Common myeloid progenitor, CD34-positive (primary cell): ENCODE results near the gene CD160. TPM values are rescaled to one million over a fixed set of nuclear protein-coding genes. Genes with fewer than 3 reads are reported as not detected.
"Not testable (repeated sequence)": the region's sequence is repeated elsewhere in the genome, so short reads cannot be mapped to it uniquely, and the experiment has no call there.

ENCODE experiments used
- CTCF ChIA-PET: fragments of 350-600 bp; sonication (Branson Sonifier 250); formaldehyde crosslinking; loops from one replicate; lab custom pipeline; 2021; ENCODE audit warnings: antibody characterized with exemption; lab: Charles Lee
- POLR2A ChIA-PET: fragments of 350-600 bp; sonication (Branson Sonifier 250); formaldehyde crosslinking; loops from one replicate; lab custom pipeline; 2021; ENCODE audit warnings: antibody characterized with exemption; lab: Charles Lee
- DNase-seq, 3 donors: peaks; one replicate each; pipeline versions ENCODE4 v3.0.0 to v3.0.0-alpha.2; 2013
- H3K27ac ChIP-seq, 2 experiments: 1 replicate in 1 of 2; 2 replicates in 1 of 2; pipeline ENCODE4 v1.7.0; 2013; ENCODE audit warnings: inconsistent platforms in 2 of 2, low read length in 2 of 2, mild to moderate bottlenecking in 2 of 2, low read depth in 1 of 2, moderate library complexity in 1 of 2; ENCODE audit not compliant: severe bottlenecking in 2 of 2, insufficient read depth in 1 of 2, poor library complexity in 1 of 2
- H3K27me3 ChIP-seq, 5 experiments: replicated peaks in 2 of 5; 1 replicate in 3 of 5; 2 replicates in 2 of 5; pipeline versions ENCODE4 v1.6.1 to v1.7.0; 2013; ENCODE audit warnings: low read length in 4 of 5, mild to moderate bottlenecking in 2 of 5, moderate library complexity in 2 of 5, inconsistent platforms in 1 of 5; ENCODE audit not compliant: insufficient read depth in 5 of 5, control insufficient read depth in 4 of 5
- H3K36me3 ChIP-seq, 4 experiments: 1 replicate in 2 of 4; 2 replicates in 2 of 4; pipeline versions ENCODE4 v1.6.1 to v1.7.0; 2013; ENCODE audit warnings: low read length in 3 of 4, control low read depth in 1 of 4, mild to moderate bottlenecking in 1 of 4; ENCODE audit not compliant: control insufficient read depth in 4 of 4, insufficient read depth in 4 of 4
- H3K4me1 ChIP-seq, 4 experiments: 1 replicate in 3 of 4; 2 replicates in 1 of 4; pipeline versions ENCODE4 v1.6.1 to v1.7.1; 2013; ENCODE audit warnings: low read length in 3 of 4, mild to moderate bottlenecking in 3 of 4, control low read depth in 1 of 4, inconsistent platforms in 1 of 4, moderate library complexity in 1 of 4; ENCODE audit not compliant: control insufficient read depth in 4 of 4, insufficient read depth in 4 of 4; ENCODE audit errors: control extremely low read depth in 1 of 4
- H3K4me3 ChIP-seq, 7 experiments: 1 replicate in 4 of 7; 2 replicates in 3 of 7; pipeline versions ENCODE4 v1.5.1 to v1.7.0; 2013; ENCODE audit warnings: mild to moderate bottlenecking in 7 of 7, low read length in 6 of 7, moderate library complexity in 6 of 7, inconsistent platforms in 2 of 7, low read depth in 2 of 7, control low read depth in 1 of 7; ENCODE audit not compliant: insufficient read depth in 4 of 7, control insufficient read depth in 1 of 7; ENCODE audit errors: extremely low read depth in 1 of 7
- H3K9me3 ChIP-seq, 5 experiments: 1 replicate in 4 of 5; 2 replicates in 1 of 5; pipeline versions ENCODE4 v1.6.1 to v1.7.1; 2013; ENCODE audit warnings: low read length in 4 of 5, mild to moderate bottlenecking in 2 of 5, inconsistent platforms in 1 of 5, low read depth in 1 of 5, moderate library complexity in 1 of 5; ENCODE audit not compliant: control insufficient read depth in 4 of 5, insufficient read depth in 2 of 5; ENCODE audit errors: control extremely low read depth in 1 of 5
- WGBS: methylation state at CpG from one replicate; pipeline ENCODE4 v1.1.5; 2013; ENCODE audit not compliant: insufficient coverage; 5-methylcytosine and 5-hydroxymethylcytosine counted together
- polyA plus RNA-seq: library from polyadenylated mRNA; unstranded; fragments of 120-200 nt; gene quantifications from one replicate; pipeline ENCODE4 v1.2.1, GENCODE V29; 2013

Gene CD160, protein sequence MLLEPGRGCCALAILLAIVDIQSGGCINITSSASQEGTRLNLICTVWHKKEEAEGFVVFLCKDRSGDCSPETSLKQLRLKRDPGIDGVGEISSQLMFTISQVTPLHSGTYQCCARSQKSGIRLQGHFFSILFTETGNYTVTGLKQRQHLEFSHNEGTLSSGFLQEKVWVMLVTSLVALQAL
- polyA plus RNA-seq, result 1.1 TPM

DNA sequence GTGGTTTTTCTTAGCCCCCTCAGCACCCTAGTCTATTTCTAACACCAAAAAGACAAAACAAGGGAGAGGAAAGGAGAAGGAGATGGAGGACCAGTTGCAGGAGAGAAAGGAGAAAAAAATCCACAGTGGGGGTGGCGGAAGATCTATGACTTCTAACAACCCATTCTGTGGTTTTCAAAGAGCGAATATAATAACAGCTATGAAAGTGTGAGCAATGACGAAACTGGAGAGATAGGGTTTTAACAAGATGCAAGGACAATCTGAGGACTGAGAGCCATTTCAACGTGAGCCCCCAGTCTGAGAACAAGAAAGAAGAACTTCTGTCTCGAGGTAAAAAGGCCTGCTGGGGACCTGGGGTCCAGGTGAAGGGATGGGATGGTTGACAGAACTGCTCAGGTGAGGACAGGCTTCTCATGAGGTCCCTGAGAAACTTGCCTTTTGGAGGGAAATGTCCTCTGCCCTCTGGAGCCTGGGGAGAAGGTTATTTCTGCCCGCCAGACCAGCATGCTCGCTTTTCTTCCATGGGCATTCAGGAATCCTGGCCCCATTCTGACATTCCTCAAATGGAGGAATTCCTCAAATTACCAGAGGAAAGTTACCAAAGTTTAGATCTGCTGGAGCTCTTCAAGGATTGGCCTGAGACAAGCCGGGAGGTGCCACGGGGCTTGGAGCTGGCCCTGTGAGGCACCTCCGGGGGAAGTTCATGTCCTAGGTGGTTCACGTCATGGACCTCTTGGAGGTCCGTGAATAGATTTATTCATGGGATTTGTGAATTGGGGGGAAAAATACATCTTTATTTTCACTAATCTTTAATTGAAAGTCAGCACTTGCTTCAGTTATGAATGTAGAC is at the start of gene CD160:
CD160 (plus strand) TSS at position 270 of the 850 bp plus-strand sequence. CDS start 8,829 bp downstream, outside the sequence.
- no peak within 1 kb of the TSS for H3K27ac ChIP-seq
- DNase-seq, result no peak
- H3K9me3 ChIP-seq, result no peaks in the 10 kb centered on the region
- POLR2A ChIA-PET, result no interaction called here
- peaks cover 0 to 9% (median 9%) of the 10 kb centered on the region in 4 experiments for H3K4me1 ChIP-seq
- no peak within 1 kb of the TSS for H3K4me3 ChIP-seq
- CTCF ChIA-PET, result interaction anchor here (0.9 to 1.7 kb wide), 6 partner anchors 7 to 117 kb away, joined by 3 to 7 read pairs (median 4); no protein-coding TSS in a partner anchor
- no peaks in the 10 kb centered on the region for H3K36me3 ChIP-seq
- WGBS, result 94% methylated on average over 9 of the region's 12 CpGs
- H3K27me3 ChIP-seq, result peaks cover 0 to 24% (median 7%) of the 10 kb centered on the region in 5 experiments

DNA sequence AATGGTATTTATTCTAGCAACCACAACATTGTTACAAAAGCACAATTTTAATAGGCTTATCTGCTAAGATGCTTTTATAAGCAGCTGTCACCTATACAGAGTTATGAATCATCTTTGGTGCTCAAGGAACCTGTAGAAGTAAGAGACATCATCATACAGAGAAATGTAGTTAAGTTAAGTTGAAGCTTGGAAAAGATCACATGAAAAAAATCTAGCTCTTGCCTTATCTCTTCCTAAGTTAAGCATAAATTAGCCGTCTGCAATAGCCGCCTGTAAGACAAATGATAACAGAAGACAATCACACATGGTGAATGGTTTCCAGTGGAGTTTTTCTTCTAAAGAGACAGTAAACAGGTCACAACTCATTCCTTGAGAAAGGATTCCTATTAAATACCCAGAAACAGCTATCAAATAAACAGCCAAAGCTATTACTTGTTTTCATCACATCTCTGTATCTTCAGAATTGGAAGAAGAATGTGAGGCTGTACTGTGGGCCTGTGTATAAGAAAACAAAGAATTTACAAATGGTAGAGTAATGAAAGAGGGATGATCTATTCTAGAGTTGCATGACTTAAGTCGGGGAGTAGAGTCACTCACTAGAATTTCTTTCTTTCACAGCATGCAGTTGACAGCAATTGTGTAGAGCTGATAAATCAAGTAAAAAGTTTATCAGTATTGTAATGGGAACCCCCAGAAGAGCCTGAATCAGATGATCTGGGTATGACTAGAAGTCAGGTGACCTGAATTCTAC is 48.1 kb upstream of the CD160 start:
- CTCF ChIA-PET, result not testable (repeated sequence)
- WGBS, result no CpG with 5 or more reads among the region's 3 CpGs

DNA sequence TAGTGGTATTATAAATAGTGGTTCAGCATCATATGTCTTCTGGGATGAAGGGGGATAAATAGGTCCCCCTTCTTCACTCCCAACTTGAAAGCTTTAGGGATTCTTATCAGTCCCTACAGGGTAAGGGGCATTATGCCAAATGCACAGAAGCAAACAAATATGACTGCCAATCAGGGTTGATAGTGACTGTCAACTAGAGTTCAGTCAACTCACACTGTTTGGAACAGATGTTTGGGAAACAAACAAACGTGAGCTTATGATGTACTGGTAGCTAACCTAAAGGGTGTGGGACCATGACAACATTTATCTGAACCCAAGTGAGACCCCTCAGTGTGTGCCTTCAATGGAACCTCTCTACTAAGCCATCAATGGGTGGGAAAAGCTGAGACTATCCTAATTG is 46.1 kb upstream of the CD160 start:
- CTCF ChIA-PET, H3K36me3 ChIP-seq, H3K4me1 ChIP-seq, H3K4me3 ChIP-seq, H3K27me3 ChIP-seq, H3K9me3 ChIP-seq, H3K27ac ChIP-seq, DNase-seq, POLR2A ChIA-PET: not testable (repeated sequence)
- no CpG with 5 or more reads among the region's 1 CpG for WGBS

More for the DNA sequence above, 48.1 kb upstream of the CD160 start:
- H3K27me3 ChIP-seq, H3K4me3 ChIP-seq, POLR2A ChIA-PET, H3K9me3 ChIP-seq, H3K4me1 ChIP-seq, H3K36me3 ChIP-seq, H3K27ac ChIP-seq, DNase-seq: not testable (repeated sequence)

DNA sequence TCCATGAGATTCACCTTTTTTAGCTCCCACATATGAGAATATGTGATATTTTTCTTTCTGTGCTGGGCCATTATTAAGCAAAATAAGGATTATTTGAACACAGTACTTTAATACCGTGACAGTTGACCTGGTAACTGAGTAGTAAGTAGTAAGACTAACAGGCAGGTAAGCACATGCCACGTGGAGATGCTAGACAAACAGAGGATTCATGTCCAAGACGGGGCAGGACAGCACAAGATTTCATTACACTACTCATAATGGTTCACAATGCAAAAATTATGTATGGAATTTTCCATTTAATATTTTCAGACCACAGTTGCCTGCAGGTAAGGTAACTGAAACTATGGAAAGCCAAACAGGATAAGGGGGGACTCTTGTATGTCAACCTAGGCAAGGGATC is 34.4 kb upstream of the CD160 start:
- CTCF ChIA-PET, POLR2A ChIA-PET, H3K27ac ChIP-seq, DNase-seq, H3K4me3 ChIP-seq, H3K4me1 ChIP-seq, H3K27me3 ChIP-seq, H3K9me3 ChIP-seq, H3K36me3 ChIP-seq: not testable (repeated sequence)
- no CpG with 5 or more reads among the region's 3 CpGs for WGBS

DNA sequence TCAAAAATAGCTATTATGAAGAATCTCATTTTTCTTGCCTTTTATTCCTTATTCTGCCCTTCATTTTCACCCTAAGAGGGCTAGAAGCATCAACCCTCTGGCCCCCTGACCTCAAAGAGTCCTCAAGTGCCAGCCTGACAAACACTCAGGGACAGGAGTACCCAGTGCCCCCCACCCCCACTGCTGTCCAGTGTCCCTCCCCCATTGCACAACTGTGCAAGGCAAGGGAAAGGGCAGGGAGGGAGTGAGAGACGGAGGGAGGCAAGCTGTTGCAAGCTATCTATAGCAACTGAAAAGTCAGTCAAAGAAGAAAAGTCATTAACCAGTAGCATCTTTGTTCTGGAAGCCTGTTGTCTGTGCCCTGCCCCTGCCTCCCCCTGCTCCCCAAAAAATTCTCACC is 33.2 kb upstream of the CD160 start:
- H3K9me3 ChIP-seq, DNase-seq, H3K27ac ChIP-seq, POLR2A ChIA-PET, H3K4me3 ChIP-seq, CTCF ChIA-PET, H3K27me3 ChIP-seq, H3K36me3 ChIP-seq: not testable (repeated sequence)
- H3K4me1 ChIP-seq, result peaks cover 0 to 15% (median 11%) of the 10 kb centered on the region in 4 experiments
- no CpG with 5 or more reads among the region's 1 CpG for WGBS

DNA sequence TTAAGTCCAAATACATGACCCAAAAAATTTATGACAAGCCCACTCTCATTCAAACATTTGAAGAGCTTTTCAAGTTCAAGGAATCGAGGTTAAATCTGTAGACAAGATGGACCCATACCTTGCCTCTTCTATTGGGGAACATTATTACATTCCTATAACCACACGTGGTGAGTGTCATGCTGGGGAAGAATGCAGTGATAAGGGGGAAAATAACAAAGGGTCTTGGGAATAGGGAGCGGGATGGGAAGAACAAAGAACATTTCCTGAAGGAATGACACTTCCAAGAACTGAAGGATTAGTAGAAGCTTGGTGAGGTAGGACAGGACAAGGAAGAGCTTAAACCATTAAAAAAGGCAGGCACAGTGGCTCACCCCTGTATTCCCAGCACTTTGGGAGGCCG is 31.0 kb upstream of the CD160 start:
- H3K4me3 ChIP-seq, result no peak overlapping the region
- no peak overlapping the region for H3K27ac ChIP-seq
- 100% methylated on average over 2 of the region's 4 CpGs for WGBS
- no peaks in the 10 kb centered on the region for H3K36me3 ChIP-seq
- DNase-seq, result no peak
- ChIA-PET POLR2A (no interaction called here), CTCF (no interaction called here)
- peaks cover 0 to 16% (median 14%) of the 10 kb centered on the region in 4 experiments for H3K4me1 ChIP-seq
- no peaks in the 10 kb centered on the region for H3K27me3 ChIP-seq
- no peaks in the 10 kb centered on the region for H3K9me3 ChIP-seq
